ENCODE measurements around the gene SOCS7.

- TF ChIP-seq CTCF (IDR thresholded peaks at IDR 0.05; ENCODE audit: low read length), result no peak
- no peak for TF ChIP-seq EZH2 (optimal IDR thresholded peaks at IDR 0.05; ENCODE audit: low read depth, low read length)
Observed at GRCh38 chr17:38434178-38434665, 82.6 kb downstream of the SOCS7 start.
